ENCODE data around the gene FSCN2.

FSCN2 gene

DNA sequence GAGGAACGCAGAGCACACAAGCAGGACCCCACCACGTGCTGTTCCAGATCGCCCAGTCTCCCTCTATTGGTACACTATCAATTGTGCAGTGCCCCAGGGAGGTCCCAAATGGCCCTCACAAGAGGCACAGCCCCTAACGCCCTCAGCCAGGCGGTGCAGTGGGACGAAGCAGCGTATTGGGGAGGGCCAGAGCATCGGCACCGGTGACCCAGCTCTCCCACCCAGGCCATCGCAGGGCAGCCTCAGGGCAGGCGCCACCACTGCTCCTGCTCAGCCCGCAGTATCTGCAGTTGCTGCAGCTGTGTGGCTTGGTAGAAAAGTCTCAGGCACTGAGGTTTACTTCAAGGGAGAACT is 29.9 kb downstream of the FSCN2 start:
- no peak for DNase-seq

DNA sequence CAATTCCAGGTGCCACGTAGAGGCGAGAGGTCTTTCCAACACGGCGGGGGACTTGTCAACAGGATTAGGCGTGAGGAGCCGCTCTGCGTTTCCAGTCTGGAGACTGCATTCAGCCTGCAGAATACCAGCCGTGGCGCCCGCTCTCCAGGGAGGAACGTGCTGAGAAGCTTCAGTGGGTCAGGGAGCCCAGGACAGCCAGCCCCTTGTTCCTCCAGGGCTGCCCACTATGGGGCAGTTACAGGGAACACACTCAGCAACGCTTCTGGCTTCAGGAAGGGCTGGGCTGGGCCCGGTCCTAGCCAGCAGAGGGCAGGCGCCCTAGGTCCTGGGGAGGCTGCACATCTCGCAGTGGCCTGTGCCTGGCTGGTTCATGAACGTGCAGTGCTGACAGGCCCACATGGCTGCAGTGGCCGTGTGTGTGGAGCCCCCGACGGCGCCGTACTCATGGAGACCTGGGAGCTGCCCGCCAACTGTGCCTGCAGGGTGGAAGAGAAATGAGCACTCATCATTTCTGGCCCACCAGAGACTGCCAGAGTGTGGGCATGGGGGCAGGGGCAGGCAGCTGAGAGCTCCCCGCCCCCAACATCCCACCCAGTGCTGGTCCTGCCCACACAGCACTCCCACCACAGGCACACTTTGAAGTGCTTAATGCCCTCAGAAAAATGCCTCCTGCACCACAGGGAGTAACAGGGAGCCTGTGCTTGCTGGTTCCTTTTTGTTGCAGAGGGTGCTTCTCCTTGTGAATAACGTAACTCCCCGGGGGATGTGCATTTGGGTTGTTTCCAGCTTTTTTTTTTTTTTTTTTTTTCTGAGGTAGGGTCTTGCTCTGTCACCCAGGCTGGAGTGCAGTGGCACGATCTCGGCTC is 31.0 kb downstream of the FSCN2 start:
- no peak for DNase-seq

GRCh38 chr17:81561494-81561885 is 33.3 kb downstream of the FSCN2 start:
- no peak for DNase-seq

DNA sequence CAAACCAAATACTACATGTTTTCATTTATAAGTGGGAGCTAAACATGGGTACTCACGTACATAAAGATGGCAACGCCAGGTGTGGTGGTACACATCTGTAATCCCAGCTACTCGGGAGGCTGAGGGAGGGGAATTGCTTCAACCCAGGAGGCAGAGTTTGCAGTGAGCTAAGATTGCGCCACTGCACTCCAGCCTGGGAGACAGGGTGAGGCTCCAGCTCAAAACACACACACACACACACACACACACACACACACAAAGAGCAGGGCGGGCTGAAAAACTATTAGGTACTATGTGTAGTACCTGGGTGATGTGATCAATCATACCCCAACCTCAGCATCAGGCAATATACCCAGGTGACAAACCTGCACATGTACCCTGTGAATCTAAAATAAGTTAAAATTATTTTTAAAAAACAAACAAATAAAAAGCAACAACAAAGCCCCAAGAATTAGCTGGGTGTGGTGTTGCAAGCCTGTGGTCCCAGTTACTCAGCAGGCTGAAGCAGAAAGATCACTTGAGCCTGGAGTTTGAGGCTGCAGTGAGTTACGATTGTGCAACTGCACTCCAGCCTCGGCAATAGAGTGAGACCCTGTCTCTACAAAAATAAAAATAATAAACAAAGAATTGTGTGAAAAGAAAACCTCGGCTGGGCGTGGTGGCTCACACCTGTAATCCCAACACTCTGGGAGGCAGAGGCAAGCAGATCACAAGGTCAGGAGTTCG is 35.8 kb downstream of the FSCN2 start:
- no peak for DNase-seq

GRCh38 chr17:81564778-81565177 is 36.6 kb downstream of the FSCN2 start:
- DNase-seq = no peak

- DNase-seq = no peak
Measured at GRCh38 chr17:81565231-81565630, 37.1 kb downstream of the FSCN2 start.

GRCh38 chr17:81566461-81567126 is 38.4 kb downstream of the FSCN2 start:
- no peak for DNase-seq

DNA sequence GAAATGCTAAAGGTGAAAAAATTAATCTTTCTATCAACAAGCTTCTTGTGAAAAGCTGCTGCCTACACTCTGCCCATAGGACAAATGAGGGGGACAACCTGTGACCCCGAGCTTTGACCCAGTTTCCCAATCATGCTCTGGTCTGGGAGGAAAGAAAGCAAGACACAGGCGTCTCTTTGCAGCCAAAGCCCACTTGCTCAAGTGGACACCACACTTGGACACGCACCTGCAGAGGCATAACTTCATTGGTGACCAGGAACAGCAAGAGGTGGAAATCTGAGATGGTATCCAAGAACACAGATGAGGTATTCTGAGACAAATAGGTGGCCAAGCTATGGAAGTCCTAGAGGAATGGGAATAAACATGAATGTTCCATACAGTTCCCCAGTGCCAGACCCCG is 39.0 kb downstream of the FSCN2 start:
- no peak for DNase-seq

DNA sequence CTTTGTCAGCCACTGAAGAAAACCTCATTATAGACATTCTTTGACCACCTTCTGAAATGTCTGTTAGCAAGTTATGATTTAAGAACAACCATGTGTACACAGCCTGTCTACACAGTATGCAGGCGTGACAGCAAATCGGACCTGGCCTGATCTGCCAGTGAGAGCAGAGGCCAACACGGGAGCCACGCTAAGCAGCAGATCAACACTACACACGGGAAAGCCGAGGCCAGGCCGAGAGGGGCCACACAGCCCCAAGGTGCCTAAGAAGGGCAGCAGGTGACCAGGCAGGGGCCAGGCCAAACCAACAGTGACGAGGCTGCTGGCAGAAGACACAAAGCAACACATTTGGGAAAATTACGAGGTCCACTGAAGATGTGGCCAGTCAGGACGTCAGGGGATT is 40.2 kb downstream of the FSCN2 start:
- no peak for DNase-seq

- no peak for DNase-seq
Measured at GRCh38 chr17:81569986-81570514, 41.9 kb downstream of the FSCN2 start.

GRCh38 chr17:81570964-81571363 is 42.8 kb downstream of the FSCN2 start:
- no peak for DNase-seq

GRCh38 chr17:81572563-81573168 is 44.5 kb downstream of the FSCN2 start:
- no peak for DNase-seq

GRCh38 chr17:81573794-81574642 is 45.8 kb downstream of the FSCN2 start:
- no peak for DNase-seq

DNA sequence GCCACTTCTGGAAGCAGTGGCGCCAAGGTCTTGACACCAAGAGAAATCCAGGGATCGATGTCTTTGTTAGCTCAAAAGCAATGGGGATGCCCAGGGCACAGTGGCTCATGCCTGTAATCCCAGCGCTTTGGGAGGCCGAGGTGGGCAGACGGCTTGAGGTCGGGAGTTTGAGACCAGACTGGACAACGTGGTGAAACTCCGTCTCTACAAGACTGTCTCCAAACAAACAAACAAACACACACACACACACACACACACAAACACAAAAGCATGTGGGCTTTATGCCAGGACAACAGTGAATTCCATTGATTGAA is 46.4 kb downstream of the FSCN2 start:
- no peak for DNase-seq

GRCh38 chr17:81575836-81576235 is 47.7 kb downstream of the FSCN2 start:
- DNase-seq = no peak

GRCh38 chr17:81576621-81577277 is 48.6 kb downstream of the FSCN2 start:
- no peak for DNase-seq

DNA sequence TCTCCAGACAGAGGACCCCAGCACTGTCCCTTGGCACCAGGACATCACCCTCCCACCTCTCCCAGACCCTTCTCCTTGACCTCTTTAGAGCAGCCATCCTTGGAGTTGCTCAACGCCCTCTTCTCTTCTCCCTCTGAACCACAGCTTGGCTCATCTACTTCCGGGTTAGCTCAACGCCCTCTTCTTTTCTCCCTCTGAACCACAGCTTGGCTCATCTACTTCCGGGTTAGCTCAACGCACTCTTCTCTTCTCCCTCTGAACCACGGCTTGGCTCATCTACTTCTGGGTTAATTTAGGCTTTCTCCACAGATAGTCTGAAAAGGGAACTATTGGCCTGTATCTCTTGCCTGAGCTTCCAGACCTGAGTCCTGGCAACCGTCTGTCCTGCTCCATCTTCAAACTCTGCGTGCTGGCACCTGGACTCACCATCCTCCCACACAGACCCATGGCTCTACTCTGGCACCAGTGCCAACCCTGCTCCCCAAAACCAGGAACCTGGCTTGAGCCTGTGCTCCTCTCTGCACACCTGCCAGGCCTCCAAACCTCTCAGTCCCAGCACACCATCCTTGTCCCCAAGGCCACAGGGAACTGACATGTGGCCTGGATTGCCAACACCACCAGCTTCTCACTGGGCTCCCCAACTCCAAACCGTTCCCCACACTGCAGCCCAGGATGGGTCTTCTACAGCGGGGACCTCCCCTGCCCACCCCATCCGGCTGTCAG is 49.3 kb downstream of the FSCN2 start:
- DNase-seq = no peak

DNA sequence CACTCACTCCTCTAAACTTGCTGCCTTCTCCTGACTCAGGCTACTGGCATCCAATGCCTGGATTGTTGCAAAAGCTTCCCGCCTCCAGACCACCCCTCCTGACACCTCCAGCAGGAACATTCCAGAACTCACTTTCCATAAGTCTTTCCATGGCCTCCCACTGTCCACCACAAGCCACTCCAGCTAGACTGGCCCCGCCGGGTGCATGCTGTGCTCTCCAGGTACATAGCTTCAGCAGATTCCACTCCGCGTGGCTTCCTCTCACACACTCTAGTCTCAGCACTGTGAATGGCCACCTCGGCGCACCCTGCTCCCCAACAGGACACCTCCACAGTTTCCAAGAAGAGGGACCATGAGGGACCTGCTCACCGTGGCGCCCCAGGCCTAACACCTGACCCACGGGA is 49.9 kb downstream of the FSCN2 start:
- DNase-seq = no peak

DNA sequence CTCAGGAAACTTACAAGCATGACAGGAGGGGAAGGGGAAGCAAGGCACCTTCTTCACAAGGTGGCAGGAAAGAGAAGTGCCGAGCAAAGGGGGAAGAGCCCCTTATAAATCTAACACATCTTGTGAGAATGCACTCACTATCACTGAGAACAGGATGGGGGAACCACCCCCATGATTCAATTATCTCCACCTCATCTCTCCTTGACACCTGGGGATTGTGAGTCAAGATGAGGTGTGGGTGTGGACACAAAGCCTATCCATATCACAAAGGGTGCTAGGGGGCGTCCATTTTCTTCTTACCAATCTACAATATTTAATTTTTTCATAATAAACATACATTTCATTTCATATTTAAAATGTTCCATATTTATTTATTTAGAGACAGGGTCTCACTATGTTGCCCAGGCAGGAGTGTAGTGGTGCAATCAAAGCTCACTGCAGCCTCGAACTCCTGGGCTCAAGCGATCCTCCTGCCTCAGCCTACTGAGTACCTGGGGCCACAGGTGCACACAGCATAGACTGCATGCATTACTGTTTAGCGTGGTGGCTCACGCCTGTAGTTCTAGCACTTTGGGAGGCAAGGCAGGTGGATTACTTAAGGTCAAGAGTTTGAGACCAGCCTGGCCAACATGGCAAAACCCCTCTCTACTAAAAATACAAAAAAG is 50.5 kb downstream of the FSCN2 start:
- DNase-seq = no peak

- no peak for DNase-seq
Measured at GRCh38 chr17:81579298-81579697, 51.1 kb downstream of the FSCN2 start.

Data from NCI-H146 (cell line).